HFFc6 (cell line): Measurements from ENCODE around the gene ADGRV1. TPM values are rescaled to one million over a fixed set of nuclear protein-coding genes. Genes with fewer than 3 reads are reported as not detected.

Experiments
- DNase-seq: peaks from one replicate; pipeline ENCODE4 v3.0.0-alpha.2; 2018
- H3K27ac Mint-ChIP-seq: 2 replicates; pipeline ENCODE4 v1.8.0; 2020; ENCODE audit warnings: mild to moderate bottlenecking, mixed read lengths
- H3K27me3 Mint-ChIP-seq: 2 replicates; pipeline ENCODE4 v1.8.0; 2021; ENCODE audit warnings: mild to moderate bottlenecking, moderate library complexity, mixed read lengths; ENCODE audit not compliant: insufficient read depth
- H3K36me3 Mint-ChIP-seq: 2 replicates; pipeline ENCODE4 v1.8.0; 2021; ENCODE audit warnings: low read depth, mixed read lengths
- H3K4me1 Mint-ChIP-seq: 2 replicates; pipeline ENCODE4 v1.8.0; 2020; ENCODE audit warnings: low read depth, mixed read lengths
- H3K4me3 Mint-ChIP-seq: 2 replicates; pipeline ENCODE4 v1.8.0; 2020; ENCODE audit warnings: mild to moderate bottlenecking, moderate library complexity, mixed read lengths
- H3K9me3 Mint-ChIP-seq: 2 replicates; pipeline ENCODE4 v1.8.0; 2020; ENCODE audit warnings: mild to moderate bottlenecking, mixed read lengths
- CTCF ChIP-seq: fragments of 200-600 bp; sonication (generic); IDR thresholded peaks from 2 replicates; pipeline ENCODE4 v1.5.0; 2021; ENCODE audit warnings: antibody characterized with exemption, mild to moderate bottlenecking
- total RNA-seq, 6 experiments: library from RNA; stranded (reverse); fragmentation: NEBNext Ultra II Directional; extraction: Animal tissue kit (Norgen Biotek cat#: 25700); gene quantifications; 2 replicates in 1 of 6; 3 replicates in 5 of 6; pipeline ENCODE4 v1.2.3, GENCODE V29; 2021

ADGRV1 gene
- total RNA-seq, 6 experiments from 2014 or later, result not detected

- Mint-ChIP-seq H3K4me1 (no peaks in the 10 kb centered on the region), H3K27ac (no peak overlapping the region)
Observed at GRCh38 chr5:91022518-91022917, 463.9 kb downstream of the ADGRV1 start.

GRCh38 chr5:91024206-91024605, 465.6 kb downstream of the ADGRV1 start:
- no peak for TF ChIP-seq CTCF
- Mint-ChIP-seq H3K4me1 (no peaks in the 10 kb centered on the region), H3K36me3 (no peaks in the 10 kb centered on the region), H3K4me3 (no peak overlapping the region), H3K9me3 (no peaks in the 10 kb centered on the region), H3K27me3 (peaks cover 7% of the 10 kb centered on the region; the same call in 1 of the 2 replicates), H3K27ac (no peak overlapping the region)
- DNase-seq, result no peak

More at GRCh38 chr5:91022518-91022917, 463.9 kb downstream of the ADGRV1 start:
- no peaks in the 10 kb centered on the region for H3K9me3 Mint-ChIP-seq
- no peak for TF ChIP-seq CTCF
- H3K4me3 Mint-ChIP-seq, result no peak overlapping the region
- no peaks in the 10 kb centered on the region for H3K36me3 Mint-ChIP-seq
- no peak for DNase-seq
- peaks cover 8% of the 10 kb centered on the region; the same call in 1 of the 2 replicates for H3K27me3 Mint-ChIP-seq

GRCh38 chr5:91024727-91025126, 466.1 kb downstream of the ADGRV1 start:
- no peak for TF ChIP-seq CTCF
- Mint-ChIP-seq H3K4me1 (no peaks in the 10 kb centered on the region), H3K4me3 (no peak overlapping the region), H3K36me3 (no peaks in the 10 kb centered on the region), H3K9me3 (no peaks in the 10 kb centered on the region), H3K27ac (no peak overlapping the region), H3K27me3 (peaks cover 7% of the 10 kb centered on the region; the same call in 1 of the 2 replicates)
- no peak for DNase-seq

GRCh38 chr5:91025449-91025848, 466.9 kb downstream of the ADGRV1 start:
- TF ChIP-seq CTCF, result no peak
- Mint-ChIP-seq H3K36me3 (no peaks in the 10 kb centered on the region), H3K9me3 (no peaks in the 10 kb centered on the region), H3K27ac (no peak overlapping the region), H3K4me1 (no peaks in the 10 kb centered on the region), H3K4me3 (no peak overlapping the region), H3K27me3 (peaks cover 7% of the 10 kb centered on the region; the same call in 1 of the 2 replicates)
- DNase-seq, result no peak

- peaks cover 7% of the 10 kb centered on the region; the same call in 1 of the 2 replicates for H3K27me3 Mint-ChIP-seq
- no peak overlapping the region for H3K4me3 Mint-ChIP-seq
- TF ChIP-seq CTCF, result no peak
Observed at GRCh38 chr5:91025956-91026355, 467.4 kb downstream of the ADGRV1 start.

GRCh38 chr5:91026466-91026865, 467.9 kb downstream of the ADGRV1 start:
- TF ChIP-seq CTCF, result no peak
- H3K4me3 Mint-ChIP-seq, result no peak overlapping the region
- DNase-seq, result no peak
- H3K27ac Mint-ChIP-seq, result no peak overlapping the region
- H3K27me3 Mint-ChIP-seq, result peaks cover 7% of the 10 kb centered on the region; the same call in 1 of the 2 replicates
- H3K9me3 Mint-ChIP-seq, result no peaks in the 10 kb centered on the region
- no peaks in the 10 kb centered on the region for H3K4me1 Mint-ChIP-seq
- no peaks in the 10 kb centered on the region for H3K36me3 Mint-ChIP-seq

More at GRCh38 chr5:91025956-91026355, 467.4 kb downstream of the ADGRV1 start:
- H3K9me3 Mint-ChIP-seq, result no peaks in the 10 kb centered on the region
- H3K27ac Mint-ChIP-seq, result no peak overlapping the region
- no peaks in the 10 kb centered on the region for H3K36me3 Mint-ChIP-seq
- DNase-seq, result no peak
- H3K4me1 Mint-ChIP-seq, result no peaks in the 10 kb centered on the region
